Thyroid gland (tissue), 4 donors: ENCODE data around the gene CACNA1H. TPM values are rescaled to one million over a fixed set of nuclear protein-coding genes. Genes with fewer than 3 reads are reported as not detected.

ENCODE experiments used
- DNase-seq, 2 donors: peaks; one replicate each; pipeline ENCODE4 v3.0.0-alpha.2; 2019
- H3K27ac ChIP-seq, 3 donors: fragments of 200-600 bp; sonication (generic); 1 replicate in 2 of 3; 2 replicates in 1 of 3; pipeline ENCODE4 v1.5.1; 2016 to 2019; ENCODE audit warnings: mild to moderate bottlenecking in 1 of 3, moderate library complexity in 1 of 3
- H3K27me3 ChIP-seq: fragments of 200-600 bp; sonication (generic); one replicate; pipeline ENCODE4 v1.5.1; 2019
- H3K36me3 ChIP-seq, 2 donors: fragments of 200-600 bp; sonication (generic); one replicate each; pipeline ENCODE4 v1.5.1; 2016 to 2019
- H3K4me1 ChIP-seq, 2 donors: fragments of 200-600 bp; sonication (generic); one replicate each; pipeline ENCODE4 v1.5.1; 2017 to 2019
- H3K4me3 ChIP-seq, 3 donors: fragments of 200-600 bp; sonication (generic); replicated peaks in 1 of 3; 1 replicate in 2 of 3; 2 replicates in 1 of 3; pipeline ENCODE4 v1.5.1; 2016; ENCODE audit warnings: mild to moderate bottlenecking in 1 of 3
- H3K9me3 ChIP-seq: fragments of 200-600 bp; sonication (generic); one replicate; pipeline ENCODE4 v1.5.1; 2017
- CTCF ChIP-seq, 6 experiments: fragments of 200-600 bp in 3 of 6; fragments of 450-650 bp in 3 of 6; sonication (generic) in 3 of 6; IDR thresholded peaks; one replicate each; pipeline ENCODE4 v1.5.1; 2016 to 2019; ENCODE audit warnings: antibody characterized with exemption in 6 of 6, mild to moderate bottlenecking in 2 of 6, inconsistent platforms in 1 of 6, moderate library complexity in 1 of 6
- POLR2A ChIP-seq, 2 donors: fragments of 450-650 bp; IDR thresholded peaks; one replicate each; pipeline ENCODE4 v1.6.1; 2017; ENCODE audit warnings: antibody characterized with exemption in 2 of 2, mild to moderate bottlenecking in 2 of 2, moderate library complexity in 1 of 2
- WGBS, 2 donors: methylation state at CpG; one replicate each; pipeline ENCODE4 v1.1.5; 2017; 5-methylcytosine and 5-hydroxymethylcytosine counted together
- intact Hi-C: fragments of 100-400 bp; cut with DNase I; formaldehyde crosslinking; loops from one replicate; pipeline ENCODE4 v1.15.1; 2023
- total RNA-seq, 4 donors: library from RNA; depleted of rRNA; stranded (reverse); fragments of >200 nt; gene quantifications; one replicate each; pipeline ENCODE4 v1.2.3, GENCODE V29; 2016

CACNA1H gene
- total RNA-seq, 4 donors from 2014 or later = 8.4 to 12.4 (median 9.3) TPM

- H3K27ac ChIP-seq = no peak overlapping the region
Measured at GRCh38 chr16:1177750-1178149, 24.8 kb downstream of the CACNA1H start.

GRCh38 chr16:1178295-1178910 is 25.5 kb downstream of the CACNA1H start:
- Histone ChIP-seq H3K36me3 (no peaks in the 10 kb centered on the region), H3K4me3 (no peak overlapping the region), H3K4me1 (peaks cover 17 to 27% of the 10 kb centered on the region in 2 donors), H3K27ac (no peak overlapping the region), H3K27me3 (no peaks in the 10 kb centered on the region), H3K9me3 (no peaks in the 10 kb centered on the region)
- DNase-seq = no peak
- intact Hi-C loops = no loop called here
- TF ChIP-seq POLR2A (IDR thresholded peaks at IDR 0.05) = no peak
- no peak for TF ChIP-seq CTCF (IDR thresholded peaks at IDR 0.05)
- WGBS, 2 donors = 80% methylated on average over 11 to 14 of the region's 21 CpGs

More at GRCh38 chr16:1177750-1178149, 24.8 kb downstream of the CACNA1H start:
- intact Hi-C loops = no loop called here
- DNase-seq = no peak
- TF ChIP-seq POLR2A (IDR thresholded peaks at IDR 0.05) = no peak
- no peak for TF ChIP-seq CTCF (IDR thresholded peaks at IDR 0.05)
- H3K27me3 ChIP-seq = no peaks in the 10 kb centered on the region
- no peaks in the 10 kb centered on the region for H3K36me3 ChIP-seq
- peaks cover 15 to 21% of the 10 kb centered on the region in 2 donors for H3K4me1 ChIP-seq
- WGBS, 2 donors = 88 to 89% methylated on average over 12 of the region's 13 CpGs
- H3K9me3 ChIP-seq = no peaks in the 10 kb centered on the region
- no peak overlapping the region for H3K4me3 ChIP-seq

- no peaks in the 10 kb centered on the region for H3K36me3 ChIP-seq
- TF ChIP-seq CTCF (IDR thresholded peaks at IDR 0.05) = no peak
- no peak for TF ChIP-seq POLR2A (IDR thresholded peaks at IDR 0.05)
- H3K27me3 ChIP-seq = no peaks in the 10 kb centered on the region
- intact Hi-C loops = no loop called here
- no peak overlapping the region for H3K4me3 ChIP-seq
- no peaks in the 10 kb centered on the region for H3K9me3 ChIP-seq
- WGBS, 2 donors = 74 to 100% methylated on average over 2 to 8 of the region's 38 CpGs
- H3K4me1 ChIP-seq = peaks cover 17 to 27% of the 10 kb centered on the region in 2 donors
- H3K27ac ChIP-seq = peak overlapping the region; percentile 73 to 84 (median 77)
- no peak for DNase-seq
Measured at GRCh38 chr16:1180549-1181403, 27.9 kb downstream of the CACNA1H start.

GRCh38 chr16:1181404-1182315 is 28.8 kb downstream of the CACNA1H start:
- WGBS, 2 donors = 53 to 62% methylated on average over 27 to 29 of the region's 39 CpGs
- Histone ChIP-seq H3K4me3 (no peak overlapping the region), H3K27me3 (no peaks in the 10 kb centered on the region), H3K27ac (peak overlapping the region; percentile 73 to 84 (median 77)), H3K4me1 (peaks cover 17 to 27% of the 10 kb centered on the region in 2 donors), H3K9me3 (no peaks in the 10 kb centered on the region), H3K36me3 (no peaks in the 10 kb centered on the region)
- intact Hi-C loops = no loop called here
- no peak for TF ChIP-seq POLR2A (IDR thresholded peaks at IDR 0.05)
- TF ChIP-seq CTCF (IDR thresholded peaks at IDR 0.05) = no peak
- DNase-seq = peak; percentile 23 to 58
